Ectodermal cell (in vitro differentiated cells): Measurements from ENCODE around the gene LRRC1.

Experiments
- H3K27ac ChIP-seq: 2 replicates; pipeline ENCODE4 v1.7.0; 2013; ENCODE audit warnings: mild to moderate bottlenecking, low read depth, low read length; ENCODE audit not compliant: insufficient read depth, poor library complexity, severe bottlenecking
- H3K27me3 ChIP-seq: 2 replicates; pipeline ENCODE4 v1.7.0; 2013; ENCODE audit warnings: mild to moderate bottlenecking, low read length; ENCODE audit not compliant: insufficient read depth, control insufficient read depth, poor library complexity, severe bottlenecking
- H3K36me3 ChIP-seq: one replicate; pipeline ENCODE4 v1.7.0; 2013; ENCODE audit warnings: low read length; ENCODE audit not compliant: control insufficient read depth, insufficient read depth
- H3K4me1 ChIP-seq: one replicate; pipeline ENCODE4 v1.7.0; 2013; ENCODE audit warnings: low read length; ENCODE audit not compliant: control insufficient read depth, insufficient read depth
- H3K4me3 ChIP-seq: 2 replicates; pipeline ENCODE4 v1.7.0; 2013; ENCODE audit warnings: low read depth, low read length, control low read depth; ENCODE audit not compliant: insufficient read depth
- H3K9me3 ChIP-seq: 2 replicates; pipeline ENCODE4 v1.7.0; 2013; ENCODE audit warnings: mild to moderate bottlenecking, low read length, moderate library complexity; ENCODE audit not compliant: control insufficient read depth
- WGBS, 2 experiments: methylation state at CpG; one replicate each; pipeline ENCODE4 v1.1.7; 2013; ENCODE audit warnings: missing lambda C conversion rate in 2 of 2; 5-methylcytosine and 5-hydroxymethylcytosine counted together

LRRC1 gene

DNA sequence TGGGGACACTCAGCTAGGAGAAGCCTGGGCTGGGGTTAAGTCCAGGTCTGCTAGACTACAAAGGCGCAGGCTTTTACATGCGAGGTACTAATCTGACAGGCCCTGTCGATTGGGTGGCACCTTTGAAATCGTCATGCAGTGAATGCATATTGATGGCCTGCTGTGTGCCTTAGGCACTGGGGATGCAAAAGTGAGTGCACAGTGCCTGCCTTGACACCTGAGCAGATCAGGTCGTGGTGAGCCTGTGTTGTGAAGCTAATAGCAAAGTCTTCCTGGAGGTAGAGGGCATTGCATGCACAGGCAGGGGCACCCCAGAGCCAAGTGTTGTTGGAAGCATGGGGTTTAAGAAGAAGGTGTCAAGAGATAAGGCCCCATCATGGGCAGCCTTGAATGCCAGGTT is 16.9 kb downstream of the LRRC1 start:
- WGBS, 2 experiments: 51 to 55% methylated on average over 5 of the region's 5 CpGs
- Histone ChIP-seq H3K27me3 (no peaks in the 10 kb centered on the region), H3K9me3 (no peaks in the 10 kb centered on the region), H3K27ac (no peak overlapping the region), H3K36me3 (no peaks in the 10 kb centered on the region), H3K4me1 (peaks cover 5% of the 10 kb centered on the region), H3K4me3 (no peak overlapping the region)

DNA sequence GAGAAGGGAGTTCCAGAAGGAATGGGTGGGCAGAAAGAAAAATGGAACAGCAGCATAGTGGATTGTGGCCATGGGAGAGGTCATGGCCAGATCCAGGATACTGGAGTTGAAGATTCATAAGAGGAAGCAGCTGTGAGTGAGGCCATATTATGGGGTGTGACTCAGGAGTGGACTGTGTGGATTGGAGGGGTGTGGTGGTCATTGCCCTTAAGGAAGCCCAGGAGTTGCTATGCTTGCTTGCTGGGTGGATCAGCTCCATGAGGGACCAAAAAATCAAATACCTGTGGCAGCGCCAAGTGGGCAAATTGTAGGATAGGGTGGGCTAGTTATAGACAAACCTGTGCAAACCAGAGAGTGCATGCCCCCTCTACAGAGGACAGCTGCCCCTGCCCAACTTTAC is 18.3 kb downstream of the LRRC1 start:
- Histone ChIP-seq H3K27ac (no peak overlapping the region), H3K4me1 (peaks cover 5% of the 10 kb centered on the region), H3K4me3 (no peak overlapping the region), H3K36me3 (no peaks in the 10 kb centered on the region), H3K27me3 (no peaks in the 10 kb centered on the region), H3K9me3 (no peaks in the 10 kb centered on the region)
- WGBS, 2 experiments: 84 to 100% methylated on average over 1 of the region's 1 CpG

DNA sequence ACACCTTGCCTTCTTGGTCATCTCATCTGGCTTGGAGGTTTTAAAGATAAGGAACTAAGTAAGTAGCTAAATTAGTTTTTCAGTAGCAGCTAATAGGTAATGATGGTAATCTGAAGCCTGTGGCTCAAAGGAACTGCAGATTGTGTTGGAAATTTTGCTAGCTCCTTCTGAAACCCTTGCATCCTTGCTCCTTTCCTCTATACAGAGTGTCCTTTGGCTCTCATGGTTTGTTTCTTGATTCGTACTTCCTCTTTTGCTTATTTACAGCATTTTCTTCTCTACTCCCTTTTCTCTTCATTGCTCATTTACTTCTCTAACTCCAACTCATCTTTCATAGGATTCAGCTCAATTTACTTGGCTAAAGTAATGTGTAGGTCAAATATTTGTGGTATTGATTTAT is 19.0 kb downstream of the LRRC1 start:
- Histone ChIP-seq H3K4me1 (peaks cover 5% of the 10 kb centered on the region), H3K4me3 (no peak overlapping the region), H3K36me3 (no peaks in the 10 kb centered on the region), H3K27ac (no peak overlapping the region), H3K9me3 (no peaks in the 10 kb centered on the region), H3K27me3 (no peaks in the 10 kb centered on the region)
- 90 to 92% methylated on average over 1 of the region's 1 CpG for WGBS, 2 experiments

DNA sequence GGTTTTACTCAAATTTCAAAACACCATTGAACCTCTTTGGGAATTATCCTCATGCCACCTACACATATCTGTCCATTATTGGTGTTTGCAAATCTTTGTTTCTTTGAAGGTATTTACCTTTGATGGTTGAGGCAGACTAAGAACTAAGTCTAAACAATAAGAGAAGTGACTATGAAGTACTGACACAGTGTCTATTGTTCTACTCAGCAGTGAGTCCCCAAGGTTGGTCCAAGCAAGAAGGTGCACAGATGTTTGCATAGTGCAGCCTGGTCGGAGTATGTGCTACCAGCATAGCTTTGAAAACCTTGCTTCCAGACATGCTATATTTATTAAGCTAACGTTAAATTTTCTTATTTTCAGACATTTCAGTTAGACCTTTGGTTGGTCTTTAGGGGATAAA is 19.5 kb downstream of the LRRC1 start:
- no peaks in the 10 kb centered on the region for H3K27me3 ChIP-seq
- WGBS, 2 experiments: 92 to 94% methylated on average over 1 to 2 of the region's 2 CpGs

DNA sequence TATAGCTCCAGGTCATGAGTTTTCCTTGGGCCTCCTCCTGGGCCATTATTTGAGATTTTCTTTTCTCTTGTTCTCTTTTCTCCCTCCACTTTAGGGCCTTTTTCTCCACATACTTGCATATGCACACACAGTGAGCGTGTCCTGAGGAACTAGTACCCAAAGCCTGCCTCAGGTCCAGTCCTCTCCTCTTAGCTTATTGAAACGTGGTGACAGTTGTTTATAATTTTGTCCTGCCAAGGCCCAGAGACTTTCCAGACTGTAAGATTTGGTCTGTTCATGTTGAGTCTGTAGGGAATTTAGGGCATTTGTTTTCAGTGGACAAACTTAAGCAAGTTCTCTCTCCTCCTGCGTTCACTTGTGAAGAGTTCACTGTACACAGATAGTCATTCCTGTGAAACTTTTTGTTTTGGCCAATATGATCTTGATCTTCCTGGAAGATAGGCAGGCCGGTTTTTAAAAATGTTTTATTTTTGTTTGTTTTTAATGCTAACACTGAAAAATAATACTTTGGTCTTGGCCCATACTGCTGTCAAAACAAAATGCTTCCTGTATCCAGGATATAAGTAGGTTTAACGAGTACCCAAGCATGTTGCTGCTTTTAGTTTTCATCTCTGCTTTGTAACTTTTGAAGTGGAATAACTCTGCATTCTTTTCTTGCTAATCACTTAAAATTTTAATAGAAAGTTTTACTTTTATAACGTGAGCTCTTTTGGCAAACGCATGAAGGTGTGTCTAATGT is 20.7 kb downstream of the LRRC1 start:
- H3K4me3 ChIP-seq: no peak overlapping the region
- H3K4me1 ChIP-seq: peaks cover 5% of the 10 kb centered on the region
- H3K27me3 ChIP-seq: no peaks in the 10 kb centered on the region
- no peak overlapping the region for H3K27ac ChIP-seq
- no peaks in the 10 kb centered on the region for H3K9me3 ChIP-seq
- no peaks in the 10 kb centered on the region for H3K36me3 ChIP-seq
- 87 to 96% methylated on average over 6 to 7 of the region's 7 CpGs for WGBS, 2 experiments

More for the DNA sequence above, 19.5 kb downstream of the LRRC1 start:
- Histone ChIP-seq H3K4me1 (peaks cover 5% of the 10 kb centered on the region), H3K4me3 (no peak overlapping the region), H3K36me3 (no peaks in the 10 kb centered on the region), H3K27ac (no peak overlapping the region), H3K9me3 (no peaks in the 10 kb centered on the region)

DNA sequence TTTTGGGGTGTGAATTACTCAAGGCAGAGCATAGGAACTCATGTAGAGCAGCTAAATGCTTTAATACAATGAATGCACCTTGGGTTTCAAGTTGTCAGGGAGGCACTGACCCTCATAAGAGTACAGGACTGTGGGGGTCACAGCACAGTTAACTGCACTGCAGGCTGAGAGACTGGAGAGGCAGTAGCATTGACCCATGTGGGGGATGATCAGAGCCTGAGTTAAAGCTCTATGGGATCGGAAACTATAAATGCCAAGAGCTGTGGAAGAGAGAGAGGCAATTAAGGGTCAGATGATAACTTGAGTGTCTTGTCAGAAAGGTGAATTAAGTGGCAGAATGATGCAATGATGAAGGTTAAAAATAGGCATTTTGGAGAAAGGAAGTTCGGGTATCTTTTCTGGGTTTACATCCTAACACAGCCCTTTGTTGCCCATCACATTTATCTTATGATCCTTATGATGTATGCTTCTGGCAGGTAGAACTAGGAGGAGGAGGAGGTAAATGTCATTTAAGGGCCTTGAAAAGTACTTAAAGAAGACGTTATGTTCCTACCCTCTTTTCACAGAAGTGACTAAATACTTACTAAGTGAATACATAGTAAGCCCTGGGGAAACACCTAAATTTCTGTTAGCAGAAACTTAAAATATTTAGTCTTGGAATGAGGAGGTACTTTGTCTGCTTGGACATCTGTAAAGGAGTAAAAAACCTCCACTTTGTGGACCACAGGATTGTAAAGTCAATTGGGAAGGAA is 24.2 kb downstream of the LRRC1 start:
- peaks cover 4% of the 10 kb centered on the region for H3K4me1 ChIP-seq
- no peaks in the 10 kb centered on the region for H3K9me3 ChIP-seq
- H3K27ac ChIP-seq: no peak overlapping the region
- no peaks in the 10 kb centered on the region for H3K36me3 ChIP-seq
- 96% methylated on average over 1 to 2 of the region's 3 CpGs for WGBS, 2 experiments
- H3K27me3 ChIP-seq: no peaks in the 10 kb centered on the region
- no peak overlapping the region for H3K4me3 ChIP-seq

DNA sequence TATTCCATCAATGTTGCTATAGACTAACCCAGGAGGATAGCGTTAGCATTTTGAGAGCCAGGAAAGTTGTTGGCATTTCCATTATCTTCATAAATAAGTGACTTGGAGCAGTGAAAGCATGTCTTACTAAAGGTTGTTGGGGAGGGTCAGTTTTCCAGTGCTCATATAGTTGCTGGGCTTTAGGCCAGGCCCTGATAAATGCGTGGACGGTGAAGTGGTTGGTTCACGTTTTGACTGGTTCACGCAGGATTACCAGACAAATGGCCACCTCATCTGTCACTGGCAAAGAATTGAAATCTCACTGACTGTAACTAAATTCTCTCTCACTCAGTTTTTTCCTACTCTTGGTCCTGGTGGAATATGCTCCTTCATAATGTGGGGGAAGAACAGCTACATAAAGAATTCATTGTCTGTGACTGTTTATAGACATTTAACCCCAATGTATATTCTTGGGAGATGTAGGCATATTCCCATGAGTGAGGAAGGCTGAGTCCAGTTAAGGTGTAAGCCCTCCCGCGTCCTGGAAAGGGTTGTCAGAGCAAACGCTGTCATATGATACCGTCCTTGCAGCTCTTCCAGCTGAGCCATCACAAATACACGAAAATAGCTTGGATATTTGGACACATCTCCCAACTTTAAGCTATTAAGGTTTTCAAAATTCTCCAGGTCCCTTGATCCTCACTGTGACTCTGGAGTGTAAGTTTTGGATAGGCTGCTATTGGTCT is 27.8 kb downstream of the LRRC1 start:
- Histone ChIP-seq H3K4me3 (no peak overlapping the region), H3K27me3 (no peaks in the 10 kb centered on the region), H3K27ac (no peak overlapping the region), H3K9me3 (no peaks in the 10 kb centered on the region), H3K4me1 (no peaks in the 10 kb centered on the region), H3K36me3 (no peaks in the 10 kb centered on the region)
- 91% methylated on average over 10 of the region's 10 CpGs for WGBS, 2 experiments

DNA sequence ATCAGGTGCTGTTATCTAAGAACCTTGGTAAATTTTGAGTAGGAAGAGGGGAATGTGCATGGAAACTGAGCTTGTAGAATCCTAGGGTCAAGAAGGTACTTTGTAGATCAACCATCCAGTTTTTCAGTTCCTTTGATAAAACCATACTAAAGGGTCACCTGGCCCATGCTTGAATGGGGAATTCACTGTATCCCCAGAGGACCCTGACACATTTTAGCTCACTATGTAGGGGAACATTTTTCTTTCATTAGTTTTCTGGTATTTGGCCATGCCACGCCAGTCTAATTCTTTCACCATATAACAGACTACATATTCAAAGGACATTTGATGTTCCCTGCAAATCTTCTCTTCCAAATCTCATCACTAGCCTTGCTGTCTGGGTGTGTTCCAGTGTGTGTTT is 29.9 kb downstream of the LRRC1 start:
- H3K4me3 ChIP-seq: no peak overlapping the region
- no peaks in the 10 kb centered on the region for H3K27me3 ChIP-seq
- no peak overlapping the region for H3K27ac ChIP-seq
- H3K9me3 ChIP-seq: no peaks in the 10 kb centered on the region
- WGBS, 2 experiments: 93 to 95% methylated on average over 1 of the region's 1 CpG
- no peaks in the 10 kb centered on the region for H3K4me1 ChIP-seq
- H3K36me3 ChIP-seq: no peaks in the 10 kb centered on the region

DNA sequence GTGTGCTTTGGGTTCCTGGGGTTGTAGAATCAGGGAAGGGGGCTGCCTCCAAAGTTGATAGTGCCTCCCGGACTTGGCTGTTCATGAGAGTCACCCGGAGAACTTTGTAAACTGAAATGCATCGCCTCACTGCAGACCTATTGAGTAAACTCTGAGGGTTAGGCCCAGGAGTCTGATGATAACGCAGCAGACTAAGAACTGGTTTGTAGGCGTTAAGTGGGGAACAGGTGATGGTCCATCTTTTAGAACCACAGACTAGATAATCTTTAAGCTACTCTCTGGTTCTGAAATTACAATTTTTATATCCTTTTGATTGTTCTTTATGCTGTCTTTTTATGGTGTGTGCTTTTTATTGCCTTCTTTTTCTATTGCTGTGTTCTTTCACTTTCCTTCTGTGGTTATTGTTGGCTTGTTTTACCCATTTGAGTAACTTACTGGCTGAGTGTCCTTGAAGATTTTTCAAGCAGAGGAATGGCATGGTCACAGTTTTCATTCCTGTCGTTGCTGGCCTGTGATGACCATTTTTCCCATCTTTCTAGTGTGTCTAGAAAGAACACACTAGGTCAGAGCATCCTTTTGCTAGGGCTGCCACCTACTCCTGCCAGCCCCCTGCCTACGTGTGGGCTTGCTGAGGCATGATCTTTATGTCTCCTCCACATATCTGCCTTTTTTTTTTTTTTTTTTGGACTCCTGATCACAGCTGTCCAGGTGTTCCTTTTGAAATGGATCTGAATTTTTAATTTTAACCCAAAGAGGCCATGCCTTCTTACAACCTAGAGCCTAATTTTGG is 30.9 kb downstream of the LRRC1 start:
- Histone ChIP-seq H3K27ac (no peak overlapping the region), H3K27me3 (no peaks in the 10 kb centered on the region), H3K4me1 (no peaks in the 10 kb centered on the region), H3K9me3 (no peaks in the 10 kb centered on the region), H3K4me3 (no peak overlapping the region), H3K36me3 (no peaks in the 10 kb centered on the region)
- WGBS, 2 experiments: 92 to 95% methylated on average over 7 of the region's 7 CpGs
